Tibial artery (tissue), 4 donors: Measurements from ENCODE around the gene MYO10.

ENCODE experiments used
- DNase-seq, 2 donors: peaks; one replicate each; pipeline ENCODE4 v3.0.0-alpha.2; 2019
- H3K27ac ChIP-seq, 2 donors: fragments of 200-600 bp; sonication (generic) in 1 of 2; 1 replicate in 1 of 2; 2 replicates in 1 of 2; pipeline ENCODE4 v1.5.1; 2018 to 2019; ENCODE audit warnings: mild to moderate bottlenecking in 1 of 2
- H3K27me3 ChIP-seq, 2 donors: fragments of 200-600 bp; sonication (generic) in 1 of 2; one replicate each; pipeline versions ENCODE4 v1.5.1 to v1.6.0; 2016 to 2019
- H3K36me3 ChIP-seq, 3 donors: fragments of 200-600 bp; sonication (generic) in 2 of 3; one replicate each; pipeline ENCODE4 v1.5.1; 2016 to 2019; ENCODE audit warnings: mild to moderate bottlenecking in 2 of 3
- H3K4me1 ChIP-seq, 4 donors: fragments of 200-600 bp; sonication (generic) in 2 of 4; 1 replicate in 3 of 4; 2 replicates in 1 of 4; pipeline ENCODE4 v1.5.1; 2016 to 2019
- H3K4me3 ChIP-seq, 2 donors: fragments of 200-600 bp; sonication (generic) in 1 of 2; 1 replicate in 1 of 2; 2 replicates in 1 of 2; pipeline ENCODE4 v1.5.1; 2018 to 2019; ENCODE audit warnings: mild to moderate bottlenecking in 2 of 2
- H3K9me3 ChIP-seq, 3 donors: fragments of 200-600 bp; sonication (generic) in 1 of 3; one replicate each; pipeline ENCODE4 v1.5.1; 2016 to 2019
- CTCF ChIP-seq, 2 experiments: fragments of 200-600 bp in 1 of 2; fragments of 450-650 bp in 1 of 2; IDR thresholded peaks; one replicate each; pipeline ENCODE4 v1.5.1; 2017 to 2019; ENCODE audit warnings: antibody characterized with exemption in 2 of 2, mild to moderate bottlenecking in 1 of 2, moderate library complexity in 1 of 2
- intact Hi-C: fragments of 100-400 bp; cut with DNase I; formaldehyde crosslinking; loops from one replicate; pipeline ENCODE4 v1.15.0; 2023; ENCODE audit warnings: low total_unique reads

MYO10 gene

GRCh38 chr5:16952968-16953671 lies 17.0 kb upstream of the MYO10 start:
- intact Hi-C loops, result no loop called here
- Histone ChIP-seq H3K9me3 (no peaks in the 10 kb centered on the region), H3K4me1 (peaks cover 0 to 5% (median 0%) of the 10 kb centered on the region in 4 donors), H3K4me3 (no peak overlapping the region), H3K27me3 (no peaks in the 10 kb centered on the region), H3K27ac (no peak overlapping the region), H3K36me3 (no peaks in the 10 kb centered on the region)
- TF ChIP-seq CTCF (IDR thresholded peaks at IDR 0.05), result no peak
- no peak for DNase-seq

GRCh38 chr5:16946725-16947124 lies 10.6 kb upstream of the MYO10 start:
- no peaks in the 10 kb centered on the region for H3K4me1 ChIP-seq
- no peaks in the 10 kb centered on the region for H3K27me3 ChIP-seq
- DNase-seq, result no peak
- no peak overlapping the region for H3K27ac ChIP-seq
- H3K4me3 ChIP-seq, result no peak overlapping the region
- H3K36me3 ChIP-seq, result no peaks in the 10 kb centered on the region
- TF ChIP-seq CTCF (IDR thresholded peaks at IDR 0.05), result no peak
- intact Hi-C loops, result no loop called here
- H3K9me3 ChIP-seq, result peaks cover 0 to 12% (median 8%) of the 10 kb centered on the region in 3 donors

GRCh38 chr5:16944816-16945562 lies 8.9 kb upstream of the MYO10 start:
- TF ChIP-seq CTCF (IDR thresholded peaks at IDR 0.05), result no peak
- Histone ChIP-seq H3K4me3 (no peak overlapping the region), H3K9me3 (peaks cover 0 to 12% (median 8%) of the 10 kb centered on the region in 3 donors), H3K27ac (no peak overlapping the region), H3K27me3 (no peaks in the 10 kb centered on the region), H3K36me3 (no peaks in the 10 kb centered on the region), H3K4me1 (no peaks in the 10 kb centered on the region)
- no peak for DNase-seq
- intact Hi-C loops, result no loop called here

- no peak for TF ChIP-seq CTCF (IDR thresholded peaks at IDR 0.05)
- peaks cover 0 to 12% (median 8%) of the 10 kb centered on the region in 3 donors for H3K9me3 ChIP-seq
- no peak overlapping the region for H3K4me3 ChIP-seq
- no peaks in the 10 kb centered on the region for H3K4me1 ChIP-seq
- no peaks in the 10 kb centered on the region for H3K27me3 ChIP-seq
- no peaks in the 10 kb centered on the region for H3K36me3 ChIP-seq
- intact Hi-C loops, result no loop called here
- no peak for DNase-seq
- H3K27ac ChIP-seq, result no peak overlapping the region
Measured at GRCh38 chr5:16943846-16944678, 8.0 kb upstream of the MYO10 start.

GRCh38 chr5:16937503-16938161 lies 1.5 kb upstream of the MYO10 start:
- H3K36me3 ChIP-seq, result no peaks in the 10 kb centered on the region
- H3K4me1 ChIP-seq, result peaks cover 0 to 17% (median 13%) of the 10 kb centered on the region in 4 donors
- intact Hi-C loops, result loop anchor here (5.0 to 10.0 kb wide), 3 partner anchors 73 to 195 kb away; no protein-coding TSS in a partner anchor
- H3K27me3 ChIP-seq, result no peaks in the 10 kb centered on the region
- no peak for TF ChIP-seq CTCF (IDR thresholded peaks at IDR 0.05)
- no peak overlapping the region for H3K4me3 ChIP-seq
- H3K9me3 ChIP-seq, result no peaks in the 10 kb centered on the region
- H3K27ac ChIP-seq, result no peak overlapping the region
- DNase-seq, result no peak
